H9 (cell line): ENCODE results near the gene PLXND1. TPM values are rescaled to one million over a fixed set of nuclear protein-coding genes. Genes with fewer than 3 reads are reported as not detected.

Experiments used
- DNase-seq: peaks from one replicate; pipeline ENCODE4 v3.0.0-alpha.2; 2017
- H2AFZ ChIP-seq: one replicate; pipeline ENCODE4 v1.6.1; 2013; ENCODE audit warnings: mild to moderate bottlenecking, low read length, control low read depth, moderate library complexity
- H2AK5ac ChIP-seq: 2 replicates; pipeline ENCODE4 v1.6.1; 2013; ENCODE audit warnings: low read length, control low read depth, mixed read lengths; ENCODE audit not compliant: insufficient read length
- H2BK120ac ChIP-seq: one replicate; pipeline ENCODE4 v1.6.1; 2013; ENCODE audit warnings: low read depth, mild to moderate bottlenecking, low read length, control low read depth, inconsistent platforms; ENCODE audit not compliant: poor library complexity, severe bottlenecking
- H2BK12ac ChIP-seq: 2 replicates; pipeline ENCODE4 v1.6.1; 2013; ENCODE audit warnings: low read length, control low read depth, mixed read lengths, low read depth; ENCODE audit not compliant: insufficient read length
- H2BK15ac ChIP-seq: 2 replicates; pipeline ENCODE4 v1.6.1; 2013; ENCODE audit warnings: low read depth, low read length, control low read depth
- H2BK20ac ChIP-seq: one replicate; pipeline ENCODE4 v1.6.1; 2013; ENCODE audit warnings: low read depth, mild to moderate bottlenecking, low read length, control low read depth, inconsistent platforms; ENCODE audit not compliant: poor library complexity, severe bottlenecking
- H2BK5ac ChIP-seq: 2 replicates; pipeline ENCODE4 v1.6.1; 2013; ENCODE audit warnings: low read length, control low read depth, mixed read lengths; ENCODE audit not compliant: insufficient read length
- H3K14ac ChIP-seq: 2 replicates; pipeline ENCODE4 v1.6.1; 2013; ENCODE audit warnings: low read length, control low read depth; ENCODE audit not compliant: insufficient read depth
- H3K18ac ChIP-seq: 2 replicates; pipeline ENCODE4 v1.6.1; 2013; ENCODE audit warnings: low read depth, mild to moderate bottlenecking, mixed read lengths, low read length, control low read depth; ENCODE audit not compliant: insufficient read length
- H3K23ac ChIP-seq: 2 replicates; pipeline ENCODE4 v1.6.1; 2013; ENCODE audit warnings: low read length, control low read depth, mixed read lengths, low read depth; ENCODE audit not compliant: insufficient read length
- H3K23me2 ChIP-seq: 2 replicates; pipeline ENCODE4 v1.6.1; 2013; ENCODE audit warnings: low read depth, mild to moderate bottlenecking, mixed read lengths, low read length, control low read depth; ENCODE audit not compliant: insufficient read length, poor library complexity, severe bottlenecking
- H3K27ac ChIP-seq: 2 replicates; pipeline ENCODE4 v1.5.1; 2013; ENCODE audit warnings: low read length, control low read depth, mixed read lengths, low read depth; ENCODE audit not compliant: insufficient read length
- H3K27me3 ChIP-seq: 2 replicates; pipeline ENCODE4 v1.6.1; 2013; ENCODE audit warnings: low read length, control low read depth, inconsistent platforms; ENCODE audit not compliant: insufficient read depth
- H3K4ac ChIP-seq: 2 replicates; pipeline ENCODE4 v1.6.1; 2013; ENCODE audit warnings: low read depth, mild to moderate bottlenecking, control low read depth, inconsistent platforms, low read length, moderate library complexity
- H3K4me1 ChIP-seq: 2 replicates; pipeline ENCODE4 v1.6.1; 2013; ENCODE audit warnings: low read length, control low read depth, inconsistent platforms; ENCODE audit not compliant: insufficient read depth
- H3K4me2 ChIP-seq: 2 replicates; pipeline ENCODE4 v1.6.1; 2013; ENCODE audit warnings: low read length, control low read depth, mixed read lengths; ENCODE audit not compliant: insufficient read length, insufficient read depth
- H3K56ac ChIP-seq: 2 replicates; pipeline ENCODE4 v1.6.1; 2013; ENCODE audit warnings: low read depth, mild to moderate bottlenecking, mixed read lengths, low read length, control low read depth; ENCODE audit not compliant: insufficient read length
- H3K79me1 ChIP-seq: 2 replicates; pipeline ENCODE4 v1.6.1; 2013; ENCODE audit warnings: low read depth, mild to moderate bottlenecking, moderate library complexity, low read length, control low read depth, inconsistent platforms; ENCODE audit not compliant: insufficient read depth, poor library complexity, severe bottlenecking
- H3K79me2 ChIP-seq: 2 replicates; pipeline ENCODE4 v1.6.1; 2013; ENCODE audit warnings: low read length, control low read depth, inconsistent platforms; ENCODE audit not compliant: insufficient read depth
- H3K9ac ChIP-seq: 2 replicates; pipeline ENCODE4 v1.6.1; 2013; ENCODE audit warnings: low read length, control low read depth, mixed read lengths; ENCODE audit not compliant: insufficient read length; ENCODE audit errors: extremely low read depth
- H3K9me3 ChIP-seq: one replicate; pipeline ENCODE4 v1.6.1; 2013; ENCODE audit warnings: low read depth, low read length, inconsistent platforms; ENCODE audit not compliant: control insufficient read depth
- H3T11ph ChIP-seq: one replicate; pipeline ENCODE4 v1.6.1; 2013; ENCODE audit warnings: mild to moderate bottlenecking, low read length, control low read depth, inconsistent platforms
- H4K20me1 ChIP-seq: one replicate; pipeline ENCODE4 v1.6.1; 2013; ENCODE audit not compliant: control insufficient read depth, insufficient read length, insufficient read depth
- H4K5ac ChIP-seq: 2 replicates; pipeline ENCODE4 v1.6.1; 2013; ENCODE audit warnings: low read depth, mild to moderate bottlenecking, mixed read lengths, low read length, control low read depth; ENCODE audit not compliant: insufficient read length
- H4K8ac ChIP-seq: replicated peaks from 2 replicates; pipeline ENCODE4 v1.6.1; 2013; ENCODE audit warnings: low read length, control low read depth, mixed read lengths, low read depth; ENCODE audit not compliant: insufficient read length
- H4K91ac ChIP-seq: 2 replicates; pipeline ENCODE4 v1.6.1; 2013; ENCODE audit warnings: low read depth, mild to moderate bottlenecking, moderate library complexity, mixed read lengths, low read length, control low read depth; ENCODE audit not compliant: insufficient read length
- H3K27ac Mint-ChIP-seq, 3 experiments: 2 replicates in 2 of 3; 3 replicates in 1 of 3; pipeline ENCODE4 v1.8.0; 2020 to 2021; ENCODE audit warnings: mixed read lengths in 3 of 3, mild to moderate bottlenecking in 1 of 3, moderate library complexity in 1 of 3
- H3K27me3 Mint-ChIP-seq: 2 replicates; pipeline ENCODE4 v1.8.0; 2021; ENCODE audit warnings: low read depth, mild to moderate bottlenecking, moderate library complexity, mixed read lengths
- H3K36me3 Mint-ChIP-seq, 3 experiments: 2 replicates in 2 of 3; 3 replicates in 1 of 3; pipeline ENCODE4 v1.8.0; 2020 to 2021; ENCODE audit warnings: low read depth in 3 of 3, mixed read lengths in 3 of 3; ENCODE audit not compliant: insufficient read depth in 1 of 3
- H3K4me1 Mint-ChIP-seq, 2 experiments: 2 replicates each; pipeline ENCODE4 v1.8.0; 2020; ENCODE audit warnings: mixed read lengths in 2 of 2
- H3K4me3 Mint-ChIP-seq, 2 experiments: 2 replicates in 1 of 2; 3 replicates in 1 of 2; pipeline ENCODE4 v1.8.0; 2020 to 2021; ENCODE audit warnings: mild to moderate bottlenecking in 2 of 2, mixed read lengths in 2 of 2, moderate library complexity in 1 of 2
- H3K9me3 Mint-ChIP-seq, 2 experiments: 2 replicates in 1 of 2; 3 replicates in 1 of 2; pipeline ENCODE4 v1.8.0; 2020; ENCODE audit warnings: mild to moderate bottlenecking in 2 of 2, mixed read lengths in 2 of 2, moderate library complexity in 1 of 2
- CTCF ChIP-seq: fragments of 200-600 bp; sonication (generic); conservative IDR thresholded peaks from 3 replicates; pipeline ENCODE4 v1.8.0; 2021; ENCODE audit warnings: antibody characterized with exemption, mild to moderate bottlenecking
- WGBS: extraction: QIAGEN DNeasy Blood & Tissue Kit; methylation state at CpG from one replicate; pipeline ENCODE4 v1.1.7; 2013; ENCODE audit warnings: missing lambda C conversion rate, low lambda C conversion rate, mixed read lengths; ENCODE audit not compliant: insufficient read length; ENCODE audit errors: extremely low coverage; 5-methylcytosine and 5-hydroxymethylcytosine counted together
- total RNA-seq: library from RNA; stranded (reverse); gene quantifications from 2 replicates; pipeline ENCODE4 v1.2.1, GENCODE V29; 2021

Gene PLXND1
- total RNA-seq, 1 experiment from 2014 or later = 50.9 TPM

DNA sequence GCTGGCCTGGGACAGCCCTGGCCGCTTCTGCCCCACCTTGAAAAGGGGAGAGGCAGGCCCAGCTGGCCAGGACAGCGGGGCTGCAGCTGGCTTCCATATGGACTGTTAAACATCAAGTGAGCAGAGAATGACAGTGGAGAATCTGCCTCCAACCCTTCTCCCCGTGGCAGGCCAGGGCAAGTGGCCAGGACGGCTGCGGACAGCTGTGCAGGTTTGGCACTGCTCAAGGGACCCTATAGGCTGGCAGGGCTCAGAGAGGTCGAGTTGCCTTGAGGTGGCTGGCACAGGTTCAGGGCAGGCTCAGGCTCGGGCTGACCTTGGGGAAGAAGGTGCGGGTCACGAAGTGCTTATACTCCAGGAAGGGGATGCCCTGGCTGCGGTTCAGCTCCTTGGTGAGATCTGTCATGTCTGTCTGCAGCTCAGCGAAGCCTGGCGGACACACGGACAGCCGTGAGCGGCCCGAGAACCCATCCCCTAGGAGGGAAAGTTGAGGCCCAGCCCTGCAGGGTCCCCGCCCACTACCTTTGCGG is 39.2 kb downstream of the PLXND1 start:
- Mint-ChIP-seq H3K4me3 (no peak overlapping the region), H3K27ac (peak overlapping the region in 2 of 3 experiments; percentile 6 to 87; a peak in 2 of 7 replicates), H3K4me1 (0 out of 4 replicates have a peak, but pooled peaks cover 0 to 3% of the 10 kb centered on the region in 2 experiments), H3K27me3 (no peaks in the 10 kb centered on the region), H3K9me3 (no peaks in the 10 kb centered on the region), H3K36me3 (peaks cover 0 to 12% (median 0%) of the 10 kb centered on the region in 3 experiments; a peak in 3 of 7 replicates)
- Histone ChIP-seq H2BK120ac (no peak overlapping the region), H3K27ac (no peak overlapping the region), H3K23me2 (no peaks in the 10 kb centered on the region), H3K14ac (no peak overlapping the region), H4K5ac (no peak overlapping the region), H2BK5ac (no peak overlapping the region), H2BK12ac (no peak overlapping the region), H3K4me2 (no peak overlapping the region), H3K4ac (no peak overlapping the region), H3K79me2 (no peaks in the 10 kb centered on the region), H2BK20ac (no peak overlapping the region), H2BK15ac (no peak overlapping the region), H2AK5ac (no peak overlapping the region), H3K56ac (no peak overlapping the region), H3K27me3 (no peaks in the 10 kb centered on the region), H4K91ac (no peak overlapping the region), H3K9me3 (no peaks in the 10 kb centered on the region), H2AFZ (no peak overlapping the region), H3K79me1 (no peaks in the 10 kb centered on the region), H4K20me1 (no peaks in the 10 kb centered on the region), H3T11ph (no peak overlapping the region), H3K9ac (no peak overlapping the region), H3K4me1 (no peaks in the 10 kb centered on the region), H3K23ac (no peak overlapping the region), H4K8ac (no peak overlapping the region), H3K18ac (no peak overlapping the region)
- DNase-seq = no peak
- no peak for TF ChIP-seq CTCF
- no CpG with 5 or more reads among the region's 18 CpGs for WGBS
